Sciatic nerve (tissue), 2 donors: ENCODE measurements around the gene ZNF697. TPM values are rescaled to one million over a fixed set of nuclear protein-coding genes. Genes with fewer than 3 reads are reported as not detected.
"Not testable (repeated sequence)": the region's sequence is repeated elsewhere in the genome, so short reads cannot be mapped to it uniquely, and the experiment has no call there.

Source experiments
- ATAC-seq: fragments of 200-7000 bp; cut with Tn5 transposase; one replicate; pipeline ENCODE4 v1.9.1; 2020; ENCODE audit warnings: mild to moderate bottlenecking, moderate library complexity
- DNase-seq: peaks from one replicate; pipeline ENCODE4 v3.0.0-alpha.2; 2020; ENCODE audit warnings: low spot score
- intact Hi-C: fragments of 100-400 bp; cut with DNase I; formaldehyde crosslinking; loops from one replicate; pipeline ENCODE4 v1.14.2; 2022
- total RNA-seq: library from RNA; stranded (reverse); fragmentation: NEBNext Ultra II Directional; extraction: Animal tissue kit (Norgen Biotek cat#: 25700); gene quantifications from one replicate; pipeline ENCODE4 v1.2.1, GENCODE V29; 2021
- donor health status: DM: no; HTN: no; CAD: no.
- donor health status: DM: no; HTN: no; CAD: no.

The ZNF697 gene
- total RNA-seq = 4.9 TPM

- DNase-seq = peak; percentile 98
- intact Hi-C loops = no loop called here
- peak; percentile 97 for ATAC-seq
These were observed at the start of gene ZNF697 for GRCh38 chr1:119647734-119648619. ZNF697 (minus strand) TSS chr1:119648266; CDS start chr1:119626100, 22,166 bp downstream.

- intact Hi-C loops = no loop called here
- ATAC-seq (no peak), DNase-seq (no peak)
These were observed 49.5 kb upstream of the ZNF697 start for GRCh38 chr1:119697598-119697997.

GRCh38 chr1:119696863-119697262 lies 48.8 kb upstream of the ZNF697 start:
- intact Hi-C loops, ATAC-seq, DNase-seq: not testable (repeated sequence)

- intact Hi-C loops = no loop called here
- ATAC-seq (no peak), DNase-seq (no peak)
These were observed 41.4 kb upstream of the ZNF697 start for GRCh38 chr1:119689511-119689910.

- DNase-seq = no peak
- no peak for ATAC-seq
- intact Hi-C loops = no loop called here
These were observed 40.7 kb upstream of the ZNF697 start for GRCh38 chr1:119688810-119689209.

- DNase-seq (no peak), ATAC-seq (no peak)
- intact Hi-C loops = no loop called here
These were observed 39.5 kb upstream of the ZNF697 start for GRCh38 chr1:119687434-119688079.

- DNase-seq = no peak
- ATAC-seq = no peak
- intact Hi-C loops = no loop called here
These were observed 38.6 kb upstream of the ZNF697 start for GRCh38 chr1:119686661-119687060.

- DNase-seq (no peak), ATAC-seq (no peak)
- intact Hi-C loops = no loop called here
These were observed 35.8 kb upstream of the ZNF697 start for GRCh38 chr1:119683893-119684292.

GRCh38 chr1:119682141-119682540 lies 34.1 kb upstream of the ZNF697 start:
- intact Hi-C loops = no loop called here
- no peak for ATAC-seq

GRCh38 chr1:119681560-119681959 lies 33.5 kb upstream of the ZNF697 start:
- ATAC-seq = no peak
- intact Hi-C loops = no loop called here
- no peak for DNase-seq

More at GRCh38 chr1:119682141-119682540, 34.1 kb upstream of the ZNF697 start:
- DNase-seq = no peak

GRCh38 chr1:119680723-119681122 lies 32.7 kb upstream of the ZNF697 start:
- DNase-seq (no peak), ATAC-seq (no peak)
- intact Hi-C loops = no loop called here

- DNase-seq (no peak), ATAC-seq (no peak)
- intact Hi-C loops = no loop called here
These were observed 32.1 kb upstream of the ZNF697 start for GRCh38 chr1:119680193-119680592.

GRCh38 chr1:119679223-119679622 lies 31.2 kb upstream of the ZNF697 start:
- DNase-seq = no peak
- no peak for ATAC-seq
- intact Hi-C loops = no loop called here

- intact Hi-C loops = no loop called here
- DNase-seq = peak; percentile 63
- peak; percentile 90 for ATAC-seq
These were observed 28.6 kb upstream of the ZNF697 start for GRCh38 chr1:119676571-119677206.

GRCh38 chr1:119675349-119676345 lies 27.6 kb upstream of the ZNF697 start:
- intact Hi-C loops = no loop called here
- ATAC-seq (peak; percentile 76), DNase-seq (peak; percentile 91)

- ATAC-seq (peak; percentile 16), DNase-seq (no peak)
- intact Hi-C loops = no loop called here
These were observed 26.8 kb upstream of the ZNF697 start for GRCh38 chr1:119674835-119675289.

- no peak for DNase-seq
- intact Hi-C loops = no loop called here
- ATAC-seq = no peak
These were observed 26.1 kb upstream of the ZNF697 start for GRCh38 chr1:119674111-119674526.

- ATAC-seq = no peak
- intact Hi-C loops = no loop called here
These were observed 25.3 kb upstream of the ZNF697 start for GRCh38 chr1:119673171-119673940.

More at GRCh38 chr1:119673171-119673940, 25.3 kb upstream of the ZNF697 start:
- DNase-seq = no peak
